ENCODE data around the gene TSHZ2.
"Not testable (repeated sequence)": the region's sequence is repeated elsewhere in the genome, so short reads cannot be mapped to it uniquely, and the experiment has no call there.

Gene TSHZ2

DNA sequence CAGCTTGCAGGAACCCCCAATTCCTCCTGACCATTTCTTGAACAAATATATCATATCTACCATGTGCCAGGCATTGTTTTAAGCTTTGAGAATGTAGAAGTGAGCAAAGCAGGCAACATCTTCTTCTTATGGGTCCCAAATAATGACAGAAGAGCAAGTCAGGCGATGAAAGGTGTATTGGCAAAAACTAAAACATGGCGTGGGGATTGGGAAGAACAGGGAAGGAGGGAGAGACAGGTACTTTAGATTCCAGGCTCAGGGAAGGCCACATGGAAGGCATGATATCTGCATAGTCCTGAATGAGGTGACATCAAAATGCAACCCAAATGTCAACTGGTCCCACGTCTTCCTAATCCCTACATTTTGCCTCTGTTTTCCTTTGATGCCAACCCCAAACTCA, 434.4 kb downstream of the TSHZ2 start:
- no peaks in the 10 kb centered on the region for H3K27me3 ChIP-seq (replicated peaks; ENCODE audit: control insufficient read depth, insufficient read depth, low read length)
- H3K9me3 ChIP-seq (ENCODE audit: control insufficient read depth, low read length), result no peaks in the 10 kb centered on the region
- DNase-seq (ENCODE audit: low read depth), result no peak
- H3K36me3 ChIP-seq (ENCODE audit: control insufficient read depth, insufficient read depth, low read length, severe bottlenecking), result no peaks in the 10 kb centered on the region
- no peak overlapping the region for H3K9ac ChIP-seq (ENCODE audit: low read length)
- H3K4me1 ChIP-seq (ENCODE audit: control insufficient read depth, insufficient read depth, low read length), result peaks cover 24% of the 10 kb centered on the region
- no peak overlapping the region for H3K4me3 ChIP-seq (ENCODE audit: low read length)

DNA sequence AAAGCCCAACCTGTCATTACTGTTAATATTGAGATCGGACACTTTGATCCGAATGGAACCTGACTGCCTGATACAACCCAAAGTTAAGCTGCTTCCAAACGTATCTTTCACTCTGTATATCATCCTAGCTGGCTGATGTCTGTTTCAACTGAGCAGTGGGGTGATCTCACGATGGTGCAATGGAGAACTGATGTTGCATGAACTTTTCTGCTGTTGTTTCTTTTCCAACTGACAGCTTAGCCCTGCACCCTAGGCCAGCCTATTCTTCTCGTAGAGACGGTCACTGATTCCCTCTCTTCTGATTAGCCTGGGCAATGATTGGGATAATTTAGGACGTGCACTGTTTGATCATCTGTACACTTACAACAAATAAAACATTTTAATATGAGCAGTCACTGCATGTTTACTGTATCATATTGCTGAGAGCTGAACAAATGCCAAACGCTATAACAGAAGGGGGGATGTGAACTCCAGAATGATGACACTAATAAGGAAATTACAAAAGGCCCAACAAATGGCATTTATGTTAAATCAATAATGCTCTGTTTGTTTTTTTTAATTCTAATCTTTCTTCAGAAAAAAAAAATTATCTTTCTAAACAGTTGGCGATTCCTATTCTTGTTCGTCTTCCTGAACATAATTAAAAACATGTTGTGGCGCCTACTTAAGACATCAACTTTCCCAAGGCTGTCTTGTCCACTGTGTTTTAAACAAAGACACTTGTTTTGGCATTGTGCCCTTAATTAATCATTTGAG, 436.7 kb downstream of the TSHZ2 start:
- no peaks in the 10 kb centered on the region for H3K9me3 ChIP-seq (ENCODE audit: control insufficient read depth, low read length)
- H3K4me1 ChIP-seq (ENCODE audit: control insufficient read depth, insufficient read depth, low read length), result peaks cover 24% of the 10 kb centered on the region

GRCh38 chr20:53409447-53409717, 437.2 kb downstream of the TSHZ2 start:
- Histone ChIP-seq H3K9ac (ENCODE audit: low read length) (peak overlapping the region; percentile 11), H3K4me1 (ENCODE audit: control insufficient read depth, insufficient read depth, low read length) (peaks cover 24% of the 10 kb centered on the region), H3K4me3 (ENCODE audit: low read length) (peak overlapping the region; percentile 7), H3K27me3 (replicated peaks; ENCODE audit: control insufficient read depth, insufficient read depth, low read length) (no peaks in the 10 kb centered on the region), H3K36me3 (ENCODE audit: control insufficient read depth, insufficient read depth, low read length, severe bottlenecking) (no peaks in the 10 kb centered on the region), H3K9me3 (ENCODE audit: control insufficient read depth, low read length) (no peaks in the 10 kb centered on the region)
- no peak for DNase-seq (ENCODE audit: low read depth)

More for the DNA sequence above, 436.7 kb downstream of the TSHZ2 start:
- DNase-seq (ENCODE audit: low read depth), result peak; percentile 31
- Histone ChIP-seq H3K4me3 (ENCODE audit: low read length) (peak overlapping the region; percentile 7), H3K9ac (ENCODE audit: low read length) (peak overlapping the region; percentile 11), H3K36me3 (ENCODE audit: control insufficient read depth, insufficient read depth, low read length, severe bottlenecking) (no peaks in the 10 kb centered on the region), H3K27me3 (replicated peaks; ENCODE audit: control insufficient read depth, insufficient read depth, low read length) (no peaks in the 10 kb centered on the region)

GRCh38 chr20:53411129-53411528, 439.0 kb downstream of the TSHZ2 start:
- H3K9me3 ChIP-seq (ENCODE audit: control insufficient read depth, low read length), result no peaks in the 10 kb centered on the region
- no peak overlapping the region for H3K9ac ChIP-seq (ENCODE audit: low read length)
- no peaks in the 10 kb centered on the region for H3K36me3 ChIP-seq (ENCODE audit: control insufficient read depth, insufficient read depth, low read length, severe bottlenecking)
- no peak for DNase-seq (ENCODE audit: low read depth)
- H3K27me3 ChIP-seq (replicated peaks; ENCODE audit: control insufficient read depth, insufficient read depth, low read length), result no peaks in the 10 kb centered on the region
- no peak overlapping the region for H3K4me3 ChIP-seq (ENCODE audit: low read length)
- H3K4me1 ChIP-seq (ENCODE audit: control insufficient read depth, insufficient read depth, low read length), result peaks cover 24% of the 10 kb centered on the region

- no peaks in the 10 kb centered on the region for H3K9me3 ChIP-seq (ENCODE audit: control insufficient read depth, low read length)
- no peak overlapping the region for H3K9ac ChIP-seq (ENCODE audit: low read length)
- no peak overlapping the region for H3K4me3 ChIP-seq (ENCODE audit: low read length)
- H3K36me3 ChIP-seq (ENCODE audit: control insufficient read depth, insufficient read depth, low read length, severe bottlenecking), result no peaks in the 10 kb centered on the region
- H3K4me1 ChIP-seq (ENCODE audit: control insufficient read depth, insufficient read depth, low read length), result peaks cover 24% of the 10 kb centered on the region
- no peaks in the 10 kb centered on the region for H3K27me3 ChIP-seq (replicated peaks; ENCODE audit: control insufficient read depth, insufficient read depth, low read length)
- no peak for DNase-seq (ENCODE audit: low read depth)
Measured at GRCh38 chr20:53411891-53412290, 439.7 kb downstream of the TSHZ2 start.

GRCh38 chr20:53412577-53413185, 440.5 kb downstream of the TSHZ2 start:
- no peaks in the 10 kb centered on the region for H3K36me3 ChIP-seq (ENCODE audit: control insufficient read depth, insufficient read depth, low read length, severe bottlenecking)
- peaks cover 21% of the 10 kb centered on the region for H3K4me1 ChIP-seq (ENCODE audit: control insufficient read depth, insufficient read depth, low read length)
- no peaks in the 10 kb centered on the region for H3K27me3 ChIP-seq (replicated peaks; ENCODE audit: control insufficient read depth, insufficient read depth, low read length)
- H3K4me3 ChIP-seq (ENCODE audit: low read length), result no peak overlapping the region
- H3K9ac ChIP-seq (ENCODE audit: low read length), result no peak overlapping the region
- no peak for DNase-seq (ENCODE audit: low read depth)
- no peaks in the 10 kb centered on the region for H3K9me3 ChIP-seq (ENCODE audit: control insufficient read depth, low read length)

DNA sequence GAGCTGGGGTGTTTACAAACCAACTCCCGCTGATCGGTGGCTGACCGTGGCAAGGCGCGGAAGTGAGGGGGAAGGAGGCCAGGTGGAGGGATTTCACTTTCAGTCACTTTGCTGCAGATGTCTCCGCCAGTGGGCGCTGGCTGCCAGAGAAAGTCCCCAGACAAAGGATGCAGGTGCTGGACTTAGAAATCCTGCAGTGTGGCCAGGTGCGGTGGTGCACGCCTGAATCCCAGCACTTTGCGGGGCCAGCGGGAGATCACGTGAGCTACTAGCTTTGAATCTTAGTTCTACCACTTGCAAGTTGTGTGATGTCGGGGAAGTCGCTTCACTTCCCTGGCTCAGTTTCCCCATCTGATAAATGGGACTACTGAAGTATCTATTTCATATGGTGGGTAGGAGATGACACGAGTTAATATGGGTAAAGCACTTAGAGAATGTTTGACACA, 441.1 kb downstream of the TSHZ2 start:
- peaks cover 15% of the 10 kb centered on the region for H3K4me1 ChIP-seq (ENCODE audit: control insufficient read depth, insufficient read depth, low read length)
- no peaks in the 10 kb centered on the region for H3K9me3 ChIP-seq (ENCODE audit: control insufficient read depth, low read length)
- no peak for DNase-seq (ENCODE audit: low read depth)
- no peak overlapping the region for H3K9ac ChIP-seq (ENCODE audit: low read length)
- no peaks in the 10 kb centered on the region for H3K36me3 ChIP-seq (ENCODE audit: control insufficient read depth, insufficient read depth, low read length, severe bottlenecking)
- H3K4me3 ChIP-seq (ENCODE audit: low read length), result no peak overlapping the region
- H3K27me3 ChIP-seq (replicated peaks; ENCODE audit: control insufficient read depth, insufficient read depth, low read length), result no peaks in the 10 kb centered on the region

- not testable (repeated sequence) for H3K9me3 ChIP-seq (ENCODE audit: control insufficient read depth, low read length); H3K36me3 ChIP-seq (ENCODE audit: control insufficient read depth, insufficient read depth, low read length, severe bottlenecking)
Measured at GRCh38 chr20:53413845-53414244, 441.7 kb downstream of the TSHZ2 start.

GRCh38 chr20:53419693-53420460, 447.7 kb downstream of the TSHZ2 start:
- DNase-seq (ENCODE audit: low read depth), result no peak
- no peak overlapping the region for H3K4me3 ChIP-seq (ENCODE audit: low read length)
- H3K9me3 ChIP-seq (ENCODE audit: control insufficient read depth, low read length), result no peaks in the 10 kb centered on the region
- H3K27me3 ChIP-seq (replicated peaks; ENCODE audit: control insufficient read depth, insufficient read depth, low read length), result no peaks in the 10 kb centered on the region
- no peak overlapping the region for H3K9ac ChIP-seq (ENCODE audit: low read length)
- no peaks in the 10 kb centered on the region for H3K36me3 ChIP-seq (ENCODE audit: control insufficient read depth, insufficient read depth, low read length, severe bottlenecking)
- no peaks in the 10 kb centered on the region for H3K4me1 ChIP-seq (ENCODE audit: control insufficient read depth, insufficient read depth, low read length)

More at GRCh38 chr20:53413845-53414244, 441.7 kb downstream of the TSHZ2 start:
- not testable (repeated sequence) for H3K9ac ChIP-seq (ENCODE audit: low read length); H3K4me3 ChIP-seq (ENCODE audit: low read length); H3K4me1 ChIP-seq (ENCODE audit: control insufficient read depth, insufficient read depth, low read length); DNase-seq (ENCODE audit: low read depth); H3K27me3 ChIP-seq (replicated peaks; ENCODE audit: control insufficient read depth, insufficient read depth, low read length)

GRCh38 chr20:53421343-53421742, 449.2 kb downstream of the TSHZ2 start:
- Histone ChIP-seq H3K27me3 (replicated peaks; ENCODE audit: control insufficient read depth, insufficient read depth, low read length) (no peaks in the 10 kb centered on the region), H3K9me3 (ENCODE audit: control insufficient read depth, low read length) (no peaks in the 10 kb centered on the region), H3K9ac (ENCODE audit: low read length) (no peak overlapping the region), H3K4me1 (ENCODE audit: control insufficient read depth, insufficient read depth, low read length) (no peaks in the 10 kb centered on the region), H3K4me3 (ENCODE audit: low read length) (no peak overlapping the region), H3K36me3 (ENCODE audit: control insufficient read depth, insufficient read depth, low read length, severe bottlenecking) (no peaks in the 10 kb centered on the region)
- no peak for DNase-seq (ENCODE audit: low read depth)

- Histone ChIP-seq H3K4me1 (ENCODE audit: control insufficient read depth, insufficient read depth, low read length) (no peaks in the 10 kb centered on the region), H3K9me3 (ENCODE audit: control insufficient read depth, low read length) (no peaks in the 10 kb centered on the region), H3K4me3 (ENCODE audit: low read length) (no peak overlapping the region), H3K36me3 (ENCODE audit: control insufficient read depth, insufficient read depth, low read length, severe bottlenecking) (no peaks in the 10 kb centered on the region), H3K27me3 (replicated peaks; ENCODE audit: control insufficient read depth, insufficient read depth, low read length) (no peaks in the 10 kb centered on the region), H3K9ac (ENCODE audit: low read length) (no peak overlapping the region)
- no peak for DNase-seq (ENCODE audit: low read depth)
Measured at GRCh38 chr20:53422039-53422438, 449.9 kb downstream of the TSHZ2 start.
